GM19238 (cell line): ENCODE measurements around the gene MYH9.
A peak's percentile ranks its signal among the peaks of the same experiment; 100 is the strongest.

Experiments
- DNase-seq: peaks from one replicate; pipeline ENCODE4 v3.0.0; 2011; ENCODE audit warnings: low spot score; ENCODE audit not compliant: insufficient read length

Gene MYH9

DNA sequence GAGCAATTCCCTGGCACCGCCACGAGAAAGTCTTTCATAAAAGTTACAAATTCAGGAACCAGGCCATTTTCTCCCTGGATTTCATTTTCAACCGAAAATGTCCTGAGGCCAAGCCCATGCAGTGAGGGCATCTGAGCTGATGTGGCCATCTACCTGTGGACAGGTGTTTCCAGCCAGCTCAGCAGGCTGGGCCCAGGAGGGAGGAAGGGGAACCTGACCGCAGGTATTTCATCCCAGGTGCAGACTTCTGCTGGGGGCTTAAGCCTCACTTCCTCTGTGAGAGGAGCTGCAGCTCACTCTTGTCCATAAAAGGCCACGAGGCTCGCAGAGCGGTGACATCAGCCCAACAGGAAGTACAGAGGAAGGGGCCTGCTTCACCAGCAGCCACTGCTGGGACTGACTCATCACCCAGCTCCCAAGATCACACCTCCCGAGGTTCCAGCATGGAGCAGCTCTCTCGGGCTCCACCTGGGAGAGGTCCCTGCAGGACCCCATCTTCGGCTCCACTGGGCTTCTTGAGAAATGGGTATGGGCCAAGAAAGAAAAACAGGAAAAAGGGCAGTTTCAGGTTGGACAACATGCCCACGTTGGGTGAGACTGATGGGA lies 56.4 kb downstream of the MYH9 start:
- peak; percentile 76 for DNase-seq

- DNase-seq, result no peak
Observed at GRCh38 chr22:36330655-36331305, 57.0 kb downstream of the MYH9 start.

- no peak for DNase-seq
Observed at GRCh38 chr22:36330127-36330526, 57.6 kb downstream of the MYH9 start.

DNA sequence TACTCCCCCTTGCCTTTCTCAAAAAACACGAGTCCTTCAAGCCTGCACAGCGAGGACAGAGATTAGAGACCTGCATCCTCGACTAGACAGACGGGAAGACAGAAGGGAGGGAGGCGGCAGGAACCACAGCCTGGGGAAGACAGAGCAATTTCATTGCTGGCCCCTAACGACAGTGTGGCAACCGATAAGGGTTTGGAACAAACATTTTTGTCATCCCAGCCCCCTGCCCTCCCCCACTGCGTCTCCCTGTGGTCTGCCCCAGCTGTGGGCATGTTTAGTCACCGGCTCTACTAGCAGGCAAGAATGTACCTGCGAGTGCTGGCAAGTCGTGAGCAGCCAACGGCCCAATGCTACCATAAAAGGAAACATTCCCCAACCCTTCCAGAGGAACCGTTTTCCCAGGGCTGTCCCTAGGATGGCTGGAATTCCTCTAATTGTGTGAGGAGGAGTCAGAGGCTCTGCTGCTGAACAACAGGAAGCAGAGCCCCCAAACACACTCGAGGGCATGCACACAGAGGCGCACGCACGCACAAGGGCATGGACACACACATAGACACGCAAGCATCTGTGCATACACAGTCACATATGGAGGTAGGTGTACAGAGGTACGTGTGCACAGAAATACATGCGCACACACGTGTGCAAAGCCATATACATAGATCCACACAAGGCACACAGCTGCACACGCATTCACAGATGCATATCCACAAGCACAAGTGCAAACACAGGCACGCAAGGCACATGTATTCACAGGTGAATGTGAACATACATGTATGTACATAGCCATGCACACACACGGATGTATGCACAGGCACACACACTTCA lies 58.3 kb downstream of the MYH9 start:
- no peak for DNase-seq

- DNase-seq, result no peak
Observed at GRCh38 chr22:36328635-36329253, 59.0 kb downstream of the MYH9 start.

- DNase-seq, result no peak
Observed at GRCh38 chr22:36327922-36328551, 59.7 kb downstream of the MYH9 start.

DNA sequence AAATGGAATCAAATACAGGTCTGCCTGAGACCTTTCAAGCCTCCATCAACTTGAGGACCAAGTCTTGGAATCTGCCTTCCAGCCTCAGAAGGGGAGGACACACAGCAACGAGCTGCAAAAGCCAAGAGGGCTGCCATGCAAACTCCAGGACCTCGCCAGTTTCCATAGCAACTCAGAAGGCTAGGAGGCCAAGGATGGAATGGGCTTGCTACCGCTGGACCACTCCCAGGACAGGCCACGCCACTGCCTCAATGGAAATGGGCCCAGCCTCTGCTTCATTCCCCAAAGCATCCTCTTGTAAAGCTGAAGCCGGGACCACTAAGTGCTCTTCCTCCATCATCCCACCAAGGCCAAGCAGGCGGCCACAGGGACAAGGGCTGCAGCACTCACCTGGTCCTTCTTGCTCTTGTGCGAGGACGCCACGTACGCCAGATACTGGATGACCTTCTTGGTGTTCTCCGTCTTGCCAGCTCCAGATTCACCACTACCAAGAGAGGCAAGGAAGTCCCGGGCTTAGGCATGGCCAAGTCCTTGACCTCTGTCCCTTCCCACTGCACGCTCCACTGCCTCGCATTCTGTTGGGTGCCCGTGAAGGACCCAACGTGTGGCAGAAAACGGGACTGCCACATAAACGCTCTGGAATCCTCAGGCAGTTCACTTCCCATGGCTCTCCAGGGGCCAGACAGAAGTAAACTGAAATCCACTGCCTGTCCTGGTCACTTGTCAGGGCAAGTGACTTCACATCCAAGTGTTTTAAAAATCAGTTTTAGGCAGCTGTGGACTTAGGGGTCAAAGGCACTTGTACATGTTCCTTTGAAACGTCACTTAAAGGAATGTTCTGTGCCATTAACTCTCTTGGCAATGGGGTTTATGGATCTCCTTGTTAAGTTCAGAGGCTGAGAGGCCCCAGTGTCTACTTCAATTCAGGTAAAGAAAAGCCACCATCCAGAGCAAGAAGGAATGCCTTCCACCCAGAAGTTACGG lies 61.3 kb downstream of the MYH9 start:
- no peak for DNase-seq

DNA sequence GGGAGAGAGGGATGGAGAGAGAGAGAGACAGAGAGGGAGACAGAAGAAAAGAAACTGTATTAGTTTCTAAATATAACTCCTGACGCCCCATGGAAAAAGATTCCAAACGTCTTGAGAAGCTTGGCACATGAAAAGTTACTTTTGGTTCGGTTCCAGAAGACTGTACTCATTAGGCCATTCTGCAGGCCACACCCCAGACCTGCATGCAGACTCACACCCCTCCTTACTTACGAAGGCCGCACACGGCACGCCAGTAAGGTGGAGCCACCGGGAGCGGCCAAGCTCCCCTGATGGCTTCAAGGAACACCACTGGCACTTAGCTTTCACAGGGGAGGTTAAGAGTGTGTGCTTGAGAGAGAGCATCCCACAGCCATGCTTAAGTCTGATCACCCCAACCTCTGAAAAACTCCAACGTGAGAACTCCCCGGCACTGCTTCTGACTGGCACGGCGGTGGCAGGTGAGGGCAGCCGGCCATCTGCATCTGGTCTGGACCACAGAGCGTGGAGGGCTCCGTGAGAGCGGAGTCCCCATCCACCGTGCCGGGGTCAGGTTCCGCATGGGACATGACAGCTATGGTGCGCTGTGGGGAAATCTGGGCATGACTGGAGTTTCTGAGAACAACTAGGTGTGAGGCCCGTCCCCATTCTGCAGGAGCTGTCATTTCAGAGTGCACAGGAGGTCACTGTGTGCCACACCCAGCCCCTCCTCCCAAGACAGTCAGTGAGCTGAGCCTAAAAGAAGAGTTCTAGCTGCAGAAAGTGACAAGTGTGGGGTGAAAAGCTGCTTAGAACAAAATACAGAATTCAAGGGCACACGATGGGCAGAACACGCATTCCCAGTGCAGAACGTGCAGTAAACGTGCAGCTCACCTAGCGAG lies 62.4 kb downstream of the MYH9 start:
- DNase-seq, result no peak

DNA sequence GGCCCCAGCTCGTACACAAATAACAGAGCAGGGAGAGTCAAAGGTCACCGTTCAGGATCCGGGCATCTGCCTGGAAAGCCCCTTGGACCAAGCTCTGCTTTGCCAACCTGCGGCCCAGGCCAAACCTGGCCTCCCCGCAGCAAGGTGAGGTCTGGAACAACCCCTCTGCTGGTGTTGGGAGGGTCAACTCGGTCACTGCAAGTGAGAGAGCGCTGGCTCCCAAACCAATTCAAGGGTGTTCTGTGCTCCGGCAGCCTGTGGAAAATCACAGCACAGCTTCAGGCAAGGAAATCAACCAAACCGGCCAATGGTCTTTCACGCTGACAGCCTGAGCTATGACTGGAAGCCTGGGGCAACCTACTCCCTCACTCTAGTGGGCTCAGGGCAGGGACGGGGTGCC lies 63.4 kb downstream of the MYH9 start:
- no peak for DNase-seq

- no peak for DNase-seq
Observed at GRCh38 chr22:36323855-36324331, 63.9 kb downstream of the MYH9 start.

GRCh38 chr22:36323182-36323854 lies 64.4 kb downstream of the MYH9 start:
- no peak for DNase-seq

DNA sequence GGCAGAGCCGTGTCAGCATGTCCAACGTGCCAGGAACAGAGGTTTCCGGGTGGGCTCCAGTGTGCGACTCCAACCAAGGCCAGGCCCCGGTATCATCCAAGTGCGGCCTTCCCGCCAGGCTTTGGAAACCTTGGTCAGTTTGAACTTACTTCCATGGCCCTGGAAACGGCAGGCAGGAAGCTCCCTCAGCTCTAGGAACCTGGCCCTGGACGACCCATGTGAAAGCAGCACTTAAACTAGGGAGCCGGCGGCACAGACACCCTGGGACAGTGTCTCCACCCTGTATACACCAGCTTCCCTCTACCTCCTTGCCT lies 65.2 kb downstream of the MYH9 start:
- no peak for DNase-seq

- no peak for DNase-seq
Observed at GRCh38 chr22:36321797-36322601, 65.8 kb downstream of the MYH9 start.

DNA sequence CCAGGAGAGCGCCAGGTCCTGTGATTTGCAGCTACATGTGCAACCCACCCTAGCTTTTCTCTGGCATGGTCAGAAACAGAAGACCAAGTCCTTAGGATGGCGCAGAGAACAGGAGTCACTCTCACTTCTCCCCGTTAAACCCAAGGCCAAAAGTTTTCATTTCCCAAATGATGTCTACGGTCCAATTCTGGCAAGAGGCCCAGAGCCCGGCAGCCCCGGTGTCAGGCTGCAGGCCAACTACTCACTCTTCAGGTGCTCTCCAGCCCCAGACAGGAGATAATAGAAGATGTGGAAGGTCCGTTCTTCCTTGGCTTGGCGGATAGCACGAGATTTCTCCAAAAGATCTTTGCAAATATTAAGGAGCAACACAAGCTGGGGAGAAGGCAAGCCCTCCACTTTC lies 67.2 kb downstream of the MYH9 start:
- no peak for DNase-seq

DNA sequence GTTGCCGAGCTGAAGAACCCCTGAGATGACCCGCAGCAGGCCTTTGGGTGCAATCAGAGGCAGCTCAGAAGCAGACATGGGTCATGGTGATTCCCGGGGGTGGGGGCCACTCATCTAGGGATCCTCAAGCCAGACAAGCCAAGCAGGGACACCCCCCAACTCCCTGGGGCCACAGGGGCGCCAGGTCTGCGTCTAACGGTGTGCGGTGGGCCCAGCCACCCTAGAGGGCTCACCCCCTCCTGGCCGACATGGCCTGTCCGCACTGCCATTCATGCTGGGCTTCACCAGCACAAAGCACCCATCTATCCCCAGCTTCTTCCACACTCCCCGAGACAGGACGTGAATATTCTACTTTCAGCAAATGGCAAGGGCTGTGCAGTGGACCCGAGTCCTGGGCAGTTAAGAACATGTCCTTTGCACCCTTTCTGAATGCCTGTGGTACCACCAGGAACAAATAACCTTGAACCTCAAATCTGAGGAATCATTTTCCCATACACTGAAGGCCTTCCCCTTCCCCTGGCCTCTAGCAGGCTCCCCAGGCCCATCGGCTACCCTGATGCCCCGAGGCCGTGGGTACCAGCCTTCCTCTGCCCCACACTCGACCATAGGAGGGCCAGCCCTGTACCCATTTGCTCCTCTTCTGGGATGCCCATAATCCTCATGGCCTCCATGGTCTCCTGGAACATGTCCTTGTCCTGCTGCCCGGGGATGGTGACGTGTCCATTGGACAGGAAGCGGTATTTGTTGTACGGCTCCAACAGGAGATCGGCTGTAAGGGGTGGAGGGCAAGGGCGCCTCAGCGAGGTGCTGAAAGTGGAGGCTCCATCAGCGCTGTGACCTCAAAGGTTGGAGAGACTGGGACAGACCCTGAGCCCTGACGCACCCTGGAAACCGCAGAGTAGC lies 67.9 kb downstream of the MYH9 start:
- DNase-seq, result no peak

DNA sequence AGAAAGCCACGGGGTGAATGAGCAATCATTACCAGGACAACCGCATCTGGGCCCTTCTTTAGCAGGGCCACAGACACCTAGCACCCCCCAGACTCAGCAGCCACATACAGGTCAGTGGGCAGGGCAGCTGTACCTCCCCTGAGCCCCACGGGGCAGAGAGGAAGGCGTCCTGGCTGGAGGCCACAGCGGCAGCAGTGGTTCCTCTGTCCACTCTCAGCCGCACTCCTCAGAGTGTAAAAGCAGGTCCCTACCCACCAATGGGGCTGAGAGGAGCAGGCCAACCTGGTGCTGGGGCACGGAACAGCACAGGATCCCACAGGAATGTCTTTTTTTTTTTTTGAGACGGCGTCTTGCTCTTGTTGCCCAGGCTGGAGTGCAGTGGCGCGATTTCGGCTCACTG lies 69.3 kb downstream of the MYH9 start:
- no peak for DNase-seq

DNA sequence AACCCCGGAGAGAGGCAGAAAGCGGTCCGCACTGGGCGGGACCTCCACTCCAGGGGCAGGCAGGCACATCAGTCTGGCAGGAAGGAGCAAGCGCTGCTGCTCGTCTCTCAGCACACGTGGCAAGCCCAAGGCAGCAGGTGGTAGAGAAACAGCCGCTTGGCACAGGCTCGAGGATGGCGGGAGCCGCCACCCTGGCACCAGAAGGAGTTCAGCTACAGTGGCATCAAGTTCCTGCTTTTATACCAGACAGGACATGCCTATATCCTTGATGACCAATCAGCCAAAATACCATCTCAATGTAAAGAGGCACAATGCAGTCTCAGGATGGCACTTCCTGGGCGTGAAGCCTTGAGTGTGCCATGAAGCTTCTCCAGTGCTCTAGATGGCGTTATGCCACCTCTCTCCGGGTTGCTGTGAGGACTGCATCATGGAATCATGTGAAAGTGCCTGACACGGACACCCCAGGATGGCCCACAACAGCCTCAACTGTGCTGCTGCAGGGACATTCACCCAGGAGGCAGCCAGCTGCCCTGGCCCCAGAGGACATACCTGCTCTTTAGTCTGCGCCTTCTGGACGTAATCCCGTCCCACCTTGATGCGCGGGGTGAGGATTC lies 70.0 kb downstream of the MYH9 start:
- DNase-seq, result no peak
